Peyer's patch (tissue), 4 donors: ENCODE data around the gene PROSER1.

Experiments
- POLR2A ChIP-seq, 2 donors: fragments of 450-650 bp; IDR thresholded peaks; one replicate each; pipeline ENCODE4 v1.5.1; 2017; ENCODE audit warnings: antibody characterized with exemption in 2 of 2, mild to moderate bottlenecking in 2 of 2, moderate library complexity in 2 of 2
- TF ChIP-seq, protein P1 (sequence below), 6 experiments: fragments of 450-650 bp in 4 of 6; fragments of 200-600 bp in 2 of 6; sonication (generic) in 1 of 6; IDR thresholded peaks; one replicate each; pipeline ENCODE4 v1.5.1; 2017 to 2019; ENCODE audit warnings: antibody characterized with exemption in 6 of 6, mild to moderate bottlenecking in 3 of 6, moderate library complexity in 1 of 6

DNA sequence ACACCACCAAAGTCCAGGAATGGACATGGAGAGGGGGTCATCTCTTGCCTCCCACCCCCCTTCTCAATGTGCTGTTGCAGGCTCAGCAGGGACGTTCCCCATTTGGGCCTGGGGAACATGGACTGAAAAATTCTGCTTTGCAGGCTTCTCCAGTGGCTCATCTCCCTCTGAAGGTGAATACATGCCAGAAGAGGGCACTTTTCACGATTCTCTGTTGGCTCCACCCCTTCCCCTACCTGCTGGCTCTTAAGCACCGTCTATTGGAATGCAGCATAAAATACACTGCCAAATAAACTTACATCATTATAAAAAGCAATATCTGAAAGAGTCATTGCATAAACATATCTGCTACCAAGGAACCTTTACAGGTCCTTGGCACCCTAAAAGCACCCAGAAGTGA lies 36.1 kb upstream of the PROSER1 start:
- TF ChIP-seq, protein P1, sequence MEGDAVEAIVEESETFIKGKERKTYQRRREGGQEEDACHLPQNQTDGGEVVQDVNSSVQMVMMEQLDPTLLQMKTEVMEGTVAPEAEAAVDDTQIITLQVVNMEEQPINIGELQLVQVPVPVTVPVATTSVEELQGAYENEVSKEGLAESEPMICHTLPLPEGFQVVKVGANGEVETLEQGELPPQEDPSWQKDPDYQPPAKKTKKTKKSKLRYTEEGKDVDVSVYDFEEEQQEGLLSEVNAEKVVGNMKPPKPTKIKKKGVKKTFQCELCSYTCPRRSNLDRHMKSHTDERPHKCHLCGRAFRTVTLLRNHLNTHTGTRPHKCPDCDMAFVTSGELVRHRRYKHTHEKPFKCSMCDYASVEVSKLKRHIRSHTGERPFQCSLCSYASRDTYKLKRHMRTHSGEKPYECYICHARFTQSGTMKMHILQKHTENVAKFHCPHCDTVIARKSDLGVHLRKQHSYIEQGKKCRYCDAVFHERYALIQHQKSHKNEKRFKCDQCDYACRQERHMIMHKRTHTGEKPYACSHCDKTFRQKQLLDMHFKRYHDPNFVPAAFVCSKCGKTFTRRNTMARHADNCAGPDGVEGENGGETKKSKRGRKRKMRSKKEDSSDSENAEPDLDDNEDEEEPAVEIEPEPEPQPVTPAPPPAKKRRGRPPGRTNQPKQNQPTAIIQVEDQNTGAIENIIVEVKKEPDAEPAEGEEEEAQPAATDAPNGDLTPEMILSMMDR (IDR thresholded peaks at IDR 0.05) = no peak
- TF ChIP-seq POLR2A (IDR thresholded peaks at IDR 0.05) = no peak
